ENCODE measurements around the gene NSRP1.
"Not testable (repeated sequence)": the region's sequence is repeated elsewhere in the genome, so short reads cannot be mapped to it uniquely, and the experiment has no call there.

NSRP1 gene

DNA sequence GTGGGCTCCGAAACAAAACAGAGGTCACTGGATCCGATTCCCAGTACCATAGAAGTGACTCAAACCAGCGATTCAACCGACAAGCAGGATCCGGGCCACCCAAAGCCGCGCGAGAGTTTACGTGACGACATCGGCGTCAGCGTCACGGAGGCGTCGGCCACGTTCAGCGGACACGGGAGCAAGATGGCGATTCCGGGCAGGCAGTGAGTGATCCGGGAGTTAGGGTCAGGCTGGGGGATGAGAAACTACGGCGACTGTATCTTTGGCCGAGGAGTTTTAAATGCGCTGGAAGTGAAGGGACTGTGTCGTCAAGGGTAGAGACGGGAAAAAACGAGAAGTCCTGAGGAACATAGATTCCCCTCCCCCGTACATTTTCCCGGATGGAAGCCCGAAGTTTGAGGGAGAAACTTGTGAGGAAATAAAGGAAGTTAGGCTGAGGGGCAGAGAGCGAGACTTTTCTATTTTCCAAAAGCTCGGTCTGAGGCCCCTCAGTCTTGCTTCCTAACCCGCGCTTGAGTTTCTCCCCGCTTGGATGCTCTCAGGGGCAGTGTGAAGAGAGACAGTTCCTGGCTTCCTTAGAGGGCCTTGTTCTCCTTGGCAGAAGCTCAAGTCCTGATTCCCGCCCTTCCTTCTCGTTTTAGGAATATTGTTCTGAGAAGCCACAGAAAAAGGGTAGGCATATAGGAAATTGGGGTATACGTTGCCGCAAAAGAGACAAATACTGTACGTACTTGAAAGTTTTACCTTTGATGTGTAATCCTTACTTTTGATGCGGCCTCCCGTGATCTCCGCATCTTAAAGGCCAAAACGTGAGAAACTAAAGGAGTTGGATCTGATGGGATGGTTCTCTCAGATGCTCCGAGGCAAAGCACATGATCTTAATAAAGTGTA lies at the start of gene NSRP1:
Gene NSRP1 (plus strand): TSS at position 156 of the 891 bp plus-strand sequence. CDS start 28 bp downstream, at position 184.
- DNase-seq, result peak; percentile 96

- DNase-seq, result no peak
These were observed 48.2 kb upstream of the NSRP1 start for GRCh38 chr17:30068465-30068864.

DNA sequence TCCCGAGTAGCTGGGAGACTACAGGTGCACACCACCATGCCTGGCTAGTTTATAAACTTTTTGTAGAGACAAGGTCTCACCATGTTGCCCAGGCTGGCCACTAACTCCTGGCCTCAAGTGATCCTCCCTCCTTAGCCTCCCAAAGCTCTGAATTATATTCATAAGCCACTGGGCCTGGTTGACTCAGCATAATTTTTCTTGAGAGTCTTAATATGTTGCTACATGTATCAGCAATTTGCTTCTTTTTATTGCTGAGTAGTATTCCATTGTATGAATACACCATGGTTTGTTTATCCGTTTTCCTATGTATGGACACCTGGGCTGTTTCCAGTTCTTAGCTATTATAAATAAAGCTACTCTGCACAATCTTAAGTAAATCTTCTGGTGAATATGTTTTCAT lies 42.4 kb upstream of the NSRP1 start:
- no peak for DNase-seq

GRCh38 chr17:30074730-30075129 lies 41.9 kb upstream of the NSRP1 start:
- no peak for DNase-seq

DNA sequence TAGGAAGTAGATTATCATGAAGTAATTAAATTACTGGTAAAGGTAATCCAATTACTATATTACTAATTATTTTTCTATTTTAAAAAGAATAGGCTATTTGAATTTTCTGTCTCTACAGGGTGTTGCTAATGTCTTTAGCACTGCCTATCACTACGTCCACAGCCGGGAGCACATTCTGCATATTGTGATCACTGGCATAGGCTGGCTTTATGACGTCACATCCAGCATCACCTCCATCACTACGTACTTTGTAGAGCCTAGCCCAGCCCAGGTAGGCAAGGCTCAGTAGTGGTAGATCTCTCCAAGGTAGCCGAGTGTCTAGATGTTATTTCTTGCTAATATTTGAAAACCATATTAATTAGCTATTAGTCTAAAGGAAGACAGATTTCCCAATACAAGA lies 33.8 kb upstream of the NSRP1 start:
- DNase-seq, result no peak

GRCh38 chr17:30084788-30085187 lies 31.8 kb upstream of the NSRP1 start:
- DNase-seq, result no peak

- DNase-seq, result no peak
These were observed 29.7 kb upstream of the NSRP1 start for GRCh38 chr17:30086896-30087295.

DNA sequence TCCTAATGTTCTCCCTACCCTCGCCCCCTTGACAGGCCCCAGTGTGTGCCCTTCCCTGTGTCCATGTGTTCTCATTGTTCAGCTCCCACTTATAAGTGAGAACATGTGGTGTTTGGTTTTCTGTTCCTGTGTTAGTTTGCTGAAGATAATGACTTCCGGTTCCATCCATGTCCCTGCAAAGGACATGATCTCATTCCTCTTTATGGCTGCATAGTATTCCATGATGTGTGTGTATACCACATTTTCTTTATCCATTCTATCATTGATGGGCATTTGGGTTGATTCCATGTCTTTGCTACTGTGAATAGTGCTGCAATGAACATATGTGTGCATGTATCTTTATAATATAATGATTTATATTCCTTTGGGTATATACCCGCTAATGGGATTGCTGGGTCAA lies 29.2 kb upstream of the NSRP1 start:
- DNase-seq, result not testable (repeated sequence)

- no peak for DNase-seq
These were observed 25.4 kb upstream of the NSRP1 start for GRCh38 chr17:30091121-30091670.

DNA sequence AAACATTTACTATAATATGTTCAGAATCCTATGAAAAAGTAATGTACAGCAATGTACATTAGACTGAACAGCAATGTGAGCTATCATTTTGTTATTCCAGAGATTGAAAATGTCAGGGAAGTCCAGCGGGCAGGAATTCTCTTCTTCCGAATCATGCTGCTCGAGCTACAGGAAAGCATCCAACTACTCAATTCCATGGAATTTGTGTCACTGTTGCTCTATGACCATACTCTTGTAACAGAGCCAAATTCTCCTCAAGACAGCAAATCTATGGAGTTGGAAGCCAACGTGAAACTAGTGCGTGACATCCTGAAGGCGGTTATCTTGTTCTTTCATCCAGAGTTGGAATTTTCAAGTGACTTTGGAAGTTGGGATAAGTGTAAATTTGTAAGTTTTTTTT lies 24.8 kb upstream of the NSRP1 start:
- DNase-seq, result no peak

GRCh38 chr17:30092886-30093285 lies 23.7 kb upstream of the NSRP1 start:
- DNase-seq, result no peak

- peak; percentile 62 for DNase-seq
These were observed 23.0 kb upstream of the NSRP1 start for GRCh38 chr17:30093463-30094147.

- no peak for DNase-seq
These were observed 20.9 kb upstream of the NSRP1 start for GRCh38 chr17:30095507-30096244.

- DNase-seq, result no peak
These were observed 14.8 kb upstream of the NSRP1 start for GRCh38 chr17:30101686-30102390.

DNA sequence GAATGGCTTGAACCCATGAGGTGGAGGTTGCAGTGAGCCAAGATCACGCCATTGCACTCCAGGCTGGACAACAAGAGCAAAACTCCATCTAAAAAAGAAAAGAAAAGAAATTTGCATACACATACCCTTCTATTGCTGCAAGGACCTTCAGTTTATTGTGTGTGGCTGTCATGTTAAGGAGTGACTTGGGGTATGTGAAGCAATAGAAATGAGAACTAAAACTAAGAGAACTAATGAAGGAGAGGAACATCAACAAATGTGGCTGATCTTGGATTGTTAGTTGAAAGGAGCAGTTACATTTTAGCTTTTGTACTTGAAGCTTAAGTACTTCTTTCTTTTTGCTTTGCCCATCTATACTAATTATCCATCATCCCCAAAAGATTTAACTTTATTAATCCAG lies 12.7 kb upstream of the NSRP1 start:
- no peak for DNase-seq

DNA sequence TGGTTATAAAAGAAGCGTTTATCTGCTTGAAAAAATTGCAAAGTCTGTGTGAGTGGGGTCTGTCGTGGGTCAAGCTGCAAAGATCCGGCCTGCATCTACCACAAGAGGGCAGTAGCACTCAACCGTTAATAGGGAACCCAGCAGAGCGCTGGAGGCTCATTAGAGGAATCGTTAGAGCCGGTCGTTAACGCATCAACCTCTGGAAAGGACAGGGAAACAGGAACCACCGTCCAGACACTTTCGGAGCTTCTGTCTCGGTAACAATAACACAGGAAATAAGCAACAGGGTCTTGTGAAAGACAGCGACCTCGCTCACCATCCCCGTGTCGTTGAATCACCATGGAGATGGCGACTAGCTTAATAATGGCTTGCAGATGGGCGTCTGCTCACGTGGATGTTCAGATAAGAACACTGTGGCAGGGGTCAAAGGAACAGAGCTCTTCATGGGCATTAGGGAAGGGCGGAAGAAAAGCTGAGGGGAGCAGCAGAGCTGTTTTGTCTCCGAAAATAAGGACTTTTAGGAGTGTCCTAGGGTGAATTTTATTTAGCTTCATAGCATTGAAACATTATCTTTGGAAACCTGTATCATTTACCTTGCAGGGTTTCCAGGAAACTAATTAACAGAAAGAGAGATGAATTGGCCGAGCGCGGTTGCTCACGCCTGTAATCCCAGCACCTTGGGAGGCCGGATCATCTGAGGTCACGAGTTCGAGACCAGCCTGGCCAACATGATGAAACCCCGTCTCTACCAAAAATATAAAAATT lies 11.9 kb upstream of the NSRP1 start:
- DNase-seq, result peak; percentile 82

DNA sequence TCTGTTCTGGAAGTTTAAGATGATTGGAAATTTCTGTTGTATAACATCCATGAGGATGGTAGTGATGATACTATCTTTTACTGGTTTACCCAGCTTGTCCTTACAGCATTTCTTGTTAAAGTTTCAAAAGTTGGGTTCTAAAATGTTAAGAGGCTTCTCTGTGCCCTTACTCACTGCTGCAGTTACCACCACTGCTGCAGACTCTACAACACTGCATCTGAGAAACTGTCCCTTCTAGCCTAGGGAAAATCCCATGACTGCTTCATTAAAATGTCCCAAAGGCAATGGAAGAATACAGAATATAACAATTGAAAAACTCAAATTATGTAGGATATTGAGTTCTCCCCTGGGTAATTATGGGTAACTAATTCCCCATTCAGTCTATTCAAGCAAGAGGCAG lies 3.8 kb upstream of the NSRP1 start:
- no peak for DNase-seq

GRCh38 chr17:30113213-30113612 lies 3.4 kb upstream of the NSRP1 start:
- no peak for DNase-seq

DNA sequence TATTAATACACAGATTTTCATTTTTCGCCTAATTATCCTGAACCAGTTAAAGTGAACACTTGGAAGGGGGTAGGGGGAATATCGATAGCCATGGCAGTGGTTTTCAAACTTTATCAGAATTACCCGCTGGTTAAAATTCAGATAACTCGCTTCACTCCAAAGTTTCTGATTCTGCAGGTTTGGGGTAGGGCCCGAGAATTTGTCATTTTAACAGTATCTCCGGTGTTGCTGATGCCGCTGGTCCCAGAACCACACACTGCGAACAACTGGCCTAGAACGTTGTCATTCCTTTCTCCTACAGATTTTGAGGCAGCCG lies 313 bp upstream of the NSRP1 start:
- no peak for DNase-seq

GRCh38 chr17:30117675-30118081 lies 1.1 kb downstream of the NSRP1 start:
- no peak for DNase-seq

GRCh38 chr17:30118635-30119034 lies 2.0 kb downstream of the NSRP1 start:
- not testable (repeated sequence) for DNase-seq

DNA sequence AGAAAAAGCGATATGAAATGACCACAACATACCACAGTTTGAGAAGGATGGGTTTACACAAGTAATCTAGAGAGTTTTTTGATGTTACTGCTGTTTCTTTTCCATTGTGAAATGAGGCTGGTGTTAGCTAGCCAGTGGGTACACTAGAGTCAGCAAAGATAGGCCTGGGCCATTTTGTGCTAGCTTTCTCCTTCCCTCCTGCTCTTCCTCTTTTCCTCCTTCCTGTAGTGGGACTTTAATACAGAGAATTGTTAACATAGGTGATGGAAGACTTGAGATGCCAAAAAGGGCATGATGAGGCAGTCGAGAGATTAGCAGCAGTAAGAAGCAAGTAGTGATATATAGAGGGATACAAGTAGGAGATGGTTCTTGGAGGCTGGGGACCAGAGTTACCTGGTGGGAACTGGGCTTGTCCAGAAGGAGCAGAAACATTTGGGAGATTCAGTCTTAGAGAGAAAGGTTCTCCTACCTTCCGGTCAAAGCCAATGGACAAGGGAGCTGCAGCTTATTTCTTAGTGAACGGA lies 7.7 kb downstream of the NSRP1 start:
- no peak for DNase-seq

All from stimulated activated CD8-positive, alpha-beta memory T cell treated with anti-CD3 and anti-CD28 coated beads, Interleukin-4, amount 100 ng/mL, for 48 hours (primary cell).